ENCODE data around the gene GKN1. TPM values are rescaled to one million over a fixed set of nuclear protein-coding genes. Genes with fewer than 3 reads are reported as not detected.

GKN1 gene
- total and polyA plus RNA-seq, 2 of the 8 experiments (the other 6 are each of a cell fraction or from before 2014, with no cell fraction given), result not detected

- DNase-seq (ENCODE audit: low read depth in 1 of 2, low spot score in 2 of 2), result no peak
- no peak for FAIRE-seq
Measured at GRCh38 chr2:68948710-68949109, 25.7 kb upstream of the GKN1 start.

More at GRCh38 chr2:68948710-68949109, 25.7 kb upstream of the GKN1 start:
- no peak for TF ChIP-seq E2F6 (IDR thresholded peaks at IDR 0.05)
- no peak for TF ChIP-seq ASH2L (IDR thresholded peaks at IDR 0.05; ENCODE audit: low read length)
- TF ChIP-seq FOSL1 (IDR thresholded peaks at IDR 0.05; ENCODE audit: insufficient read depth, low read depth, low read length), result no peak
- TF ChIP-seq SAP30 (IDR thresholded peaks at IDR 0.05; ENCODE audit: insufficient read depth, insufficient replicate concordance, low read length), result no peak
- no peak for TF ChIP-seq EZH2 (IDR thresholded peaks at IDR 0.05; ENCODE audit: low read depth, low read length, severe bottlenecking)
- TF ChIP-seq NANOG (IDR thresholded peaks at IDR 0.05; ENCODE audit: insufficient read depth, low read depth, low read length, poor library complexity, severe bottlenecking), result no peak
- no peak for TF ChIP-seq RNF2 (IDR thresholded peaks at IDR 0.05; ENCODE audit: borderline replicate concordance, low read depth, low read length, missing control alignments, poor library complexity, severe bottlenecking)
- no peak for TF ChIP-seq POLR2A (IDR thresholded peaks at IDR 0.05; ENCODE audit: control extremely low read depth in 1 of 2, low read depth in 2 of 2, low read length in 2 of 2)
- TF ChIP-seq KDM1A (IDR thresholded peaks at IDR 0.05; ENCODE audit: borderline replicate concordance, low read length), result no peak
- Histone ChIP-seq H3K79me1 (ENCODE audit: low read depth, low read length) (no peaks in the 10 kb centered on the region), H3K14ac (ENCODE audit: insufficient read length) (no peak overlapping the region), H2BK12ac (ENCODE audit: low read depth, low read length) (no peak overlapping the region), H3K27me3 (replicated peaks in 1 of 4; ENCODE audit: control insufficient read depth in 3 of 4, extremely low read depth in 1 of 4, insufficient read depth in 3 of 4, low read length in 3 of 4) (no peaks in the 10 kb centered on the region), H2AK5ac (ENCODE audit: low read depth, low read length) (no peak overlapping the region), H3K79me2 (ENCODE audit: control insufficient read depth in 1 of 2, insufficient read depth in 2 of 2, low read length in 2 of 2) (no peaks in the 10 kb centered on the region), H2BK5ac (ENCODE audit: low read depth, low read length) (no peak overlapping the region), H3K9ac (replicated peaks in 1 of 4; ENCODE audit: extremely low read depth in 1 of 4, low read depth in 3 of 4, low read length in 3 of 4) (no peak overlapping the region), H3K18ac (ENCODE audit: extremely low read depth, low read length) (no peak overlapping the region), H4K5ac (ENCODE audit: insufficient read length, low read depth, low read length) (no peak overlapping the region), H3K4me2 (ENCODE audit: insufficient read depth in 1 of 2, low read depth in 2 of 2, low read length in 2 of 2) (no peak overlapping the region), H3K56ac (replicated peaks; ENCODE audit: insufficient read length, low read depth, low read length) (no peak overlapping the region), H2AFZ (ENCODE audit: low read length) (no peak overlapping the region), H2BK15ac (ENCODE audit: low read length) (no peak overlapping the region), H4K91ac (replicated peaks; ENCODE audit: insufficient read length, low read length) (no peak overlapping the region), H3K23me2 (ENCODE audit: low read depth, low read length) (peaks cover 3% of the 10 kb centered on the region; the same call in 1 of the 2 replicates), H2BK120ac (replicated peaks; ENCODE audit: low read depth, low read length) (no peak overlapping the region), H3K4me1 (replicated peaks in 1 of 4; ENCODE audit: control insufficient read depth in 3 of 4, insufficient read depth in 4 of 4, low read length in 3 of 4) (peaks cover 0 to 7% (median 3%) of the 10 kb centered on the region in 4 experiments; a peak in 4 of 7 replicates), H4K8ac (ENCODE audit: extremely low read depth, insufficient read depth, low read length) (no peak overlapping the region), H3K23ac (ENCODE audit: insufficient read length) (no peak overlapping the region), H4K20me1 (replicated peaks in 1 of 2; ENCODE audit: control insufficient read depth in 1 of 2, insufficient read depth in 2 of 2, low read length in 2 of 2) (no peaks in the 10 kb centered on the region), H3K27ac (ENCODE audit: low read depth, low read length) (no peak overlapping the region), H3K36me3 (ENCODE audit: control insufficient read depth in 2 of 4, insufficient read depth in 4 of 4, low read length in 3 of 4) (no peaks in the 10 kb centered on the region), H2BK20ac (ENCODE audit: low read length) (no peak overlapping the region), H3K4me3 (ENCODE audit: extremely low read depth in 1 of 4, insufficient read depth in 2 of 4, low read depth in 3 of 4, low read length in 4 of 4) (no peak overlapping the region), H3K4ac (replicated peaks; ENCODE audit: insufficient read length, low read depth, low read length) (no peak overlapping the region), H3K9me3 (ENCODE audit: insufficient read depth in 2 of 2, low read depth in 1 of 2, low read length in 1 of 2) (no peaks in the 10 kb centered on the region)
- 73% methylated on average over 1 of the region's 1 CpG; no CpG with 5 or more reads in 1 of the 2 experiments for WGBS, 2 experiments (ENCODE audit: extremely low coverage in 1 of 2, insufficient coverage in 1 of 2, insufficient read length in 1 of 2, insufficient replicate concordance in 2 of 2, low coverage in 1 of 2, low lambda C conversion rate in 2 of 2, missing lambda C conversion rate in 1 of 2)
- ChIA-PET POLR2A (ENCODE audit: partially characterized antibody) (no interaction called here), CTCF (ENCODE audit: partially characterized antibody) (interaction anchor here (0.6 to 0.8 kb wide), 2 partner anchors 90 to 226 kb away, joined by 3 to 4 read pairs; no protein-coding TSS in a partner anchor)
